Measurements from ENCODE around the gene HACD4. TPM values are rescaled to one million over a fixed set of nuclear protein-coding genes. Genes with fewer than 3 reads are reported as not detected.

HACD4 gene
- total RNA-seq, 1 donor from 2014 or later = 0.72 TPM

DNA sequence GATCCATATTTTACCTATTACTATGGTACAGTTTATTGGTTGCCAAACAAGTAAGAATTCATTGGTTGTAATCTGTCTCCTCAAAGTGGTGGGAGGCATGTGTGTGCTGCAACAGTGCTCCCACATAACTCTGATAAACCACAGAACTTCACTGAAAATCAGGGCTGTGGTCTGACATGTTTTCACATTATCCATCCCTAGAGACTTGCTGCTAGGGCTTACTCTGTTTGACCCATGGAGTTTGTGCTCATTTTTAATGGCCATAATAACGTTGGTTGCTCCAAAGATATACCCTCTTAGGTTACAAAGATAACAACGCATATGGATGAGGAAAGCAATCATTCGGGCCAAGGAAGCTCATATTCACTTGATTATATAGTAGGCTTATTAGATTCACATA is 37.0 kb downstream of the HACD4 start:
- Mint-ChIP-seq H3K4me3 (ENCODE audit: low read depth) (no peak overlapping the region), H3K27ac (no peak overlapping the region), H3K36me3 (ENCODE audit: insufficient read depth) (peaks cover 20% of the 10 kb centered on the region), H3K4me1 (ENCODE audit: low read depth) (no peaks in the 10 kb centered on the region), H3K9me3 (ENCODE audit: low read depth) (no peaks in the 10 kb centered on the region), H3K27me3 (no peaks in the 10 kb centered on the region)
- DNase-seq (ENCODE audit: low spot score, unreplicated experiment) = no peak
- TF ChIP-seq, protein P1, sequence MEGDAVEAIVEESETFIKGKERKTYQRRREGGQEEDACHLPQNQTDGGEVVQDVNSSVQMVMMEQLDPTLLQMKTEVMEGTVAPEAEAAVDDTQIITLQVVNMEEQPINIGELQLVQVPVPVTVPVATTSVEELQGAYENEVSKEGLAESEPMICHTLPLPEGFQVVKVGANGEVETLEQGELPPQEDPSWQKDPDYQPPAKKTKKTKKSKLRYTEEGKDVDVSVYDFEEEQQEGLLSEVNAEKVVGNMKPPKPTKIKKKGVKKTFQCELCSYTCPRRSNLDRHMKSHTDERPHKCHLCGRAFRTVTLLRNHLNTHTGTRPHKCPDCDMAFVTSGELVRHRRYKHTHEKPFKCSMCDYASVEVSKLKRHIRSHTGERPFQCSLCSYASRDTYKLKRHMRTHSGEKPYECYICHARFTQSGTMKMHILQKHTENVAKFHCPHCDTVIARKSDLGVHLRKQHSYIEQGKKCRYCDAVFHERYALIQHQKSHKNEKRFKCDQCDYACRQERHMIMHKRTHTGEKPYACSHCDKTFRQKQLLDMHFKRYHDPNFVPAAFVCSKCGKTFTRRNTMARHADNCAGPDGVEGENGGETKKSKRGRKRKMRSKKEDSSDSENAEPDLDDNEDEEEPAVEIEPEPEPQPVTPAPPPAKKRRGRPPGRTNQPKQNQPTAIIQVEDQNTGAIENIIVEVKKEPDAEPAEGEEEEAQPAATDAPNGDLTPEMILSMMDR (IDR thresholded peaks at IDR 0.05; ENCODE audit: unreplicated experiment) = no peak

DNA sequence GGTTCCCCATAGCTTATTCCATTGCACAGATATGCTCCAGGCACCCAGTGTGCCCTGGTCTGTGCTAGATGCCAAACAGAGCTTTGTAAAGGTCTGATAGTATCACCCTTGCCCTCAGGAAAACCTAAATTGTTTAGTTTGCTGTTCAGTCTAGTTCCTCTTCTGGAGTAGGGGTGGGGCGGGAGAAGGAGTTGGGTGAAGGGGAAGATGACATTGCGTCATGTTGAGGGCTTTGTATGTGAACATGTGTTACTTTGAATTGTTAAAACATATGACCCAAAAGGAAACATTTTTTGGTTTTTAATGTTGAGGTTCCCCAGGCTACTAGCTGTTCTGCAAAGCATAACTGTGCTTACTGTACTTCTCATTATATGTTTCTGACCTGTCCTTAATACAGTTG is 40.6 kb downstream of the HACD4 start:
- peaks cover 25% of the 10 kb centered on the region for H3K36me3 Mint-ChIP-seq (ENCODE audit: insufficient read depth)
- H3K9me3 Mint-ChIP-seq (ENCODE audit: low read depth) = no peaks in the 10 kb centered on the region
- no peak overlapping the region for H3K27ac Mint-ChIP-seq
- H3K27me3 Mint-ChIP-seq = no peaks in the 10 kb centered on the region
- TF ChIP-seq, protein P1 (IDR thresholded peaks at IDR 0.05; ENCODE audit: unreplicated experiment) = no peak
- DNase-seq (ENCODE audit: low spot score, unreplicated experiment) = no peak
- no peaks in the 10 kb centered on the region for H3K4me1 Mint-ChIP-seq (ENCODE audit: low read depth)
- no peak overlapping the region for H3K4me3 Mint-ChIP-seq (ENCODE audit: low read depth)

DNA sequence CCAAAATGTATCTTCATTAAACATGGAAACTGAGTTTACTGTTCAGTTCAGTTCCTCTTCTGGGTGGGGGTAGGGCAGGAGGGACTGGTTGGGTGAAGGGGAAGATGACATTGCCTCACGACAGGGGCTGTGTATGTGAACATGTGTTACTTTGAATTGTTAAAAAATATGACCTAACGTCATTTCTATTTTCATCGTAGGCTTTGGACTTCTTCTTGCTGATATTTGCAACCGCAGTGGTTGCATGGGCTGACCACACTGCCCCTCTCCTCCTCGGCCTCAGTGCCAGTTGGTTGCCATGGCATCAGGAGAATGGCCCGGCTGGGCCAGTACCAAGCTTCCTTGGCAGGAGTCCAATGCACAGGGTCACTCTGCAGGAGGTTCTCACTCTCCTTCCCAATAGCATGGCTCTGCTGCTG is 41.5 kb downstream of the HACD4 start:
- DNase-seq (ENCODE audit: low spot score, unreplicated experiment) = no peak
- no peaks in the 10 kb centered on the region for H3K4me1 Mint-ChIP-seq (ENCODE audit: low read depth)
- H3K4me3 Mint-ChIP-seq (ENCODE audit: low read depth) = no peak overlapping the region
- no peak overlapping the region for H3K27ac Mint-ChIP-seq
- H3K36me3 Mint-ChIP-seq (ENCODE audit: insufficient read depth) = peaks cover 26% of the 10 kb centered on the region
- no peaks in the 10 kb centered on the region for H3K9me3 Mint-ChIP-seq (ENCODE audit: low read depth)
- TF ChIP-seq, protein P1 (IDR thresholded peaks at IDR 0.05; ENCODE audit: unreplicated experiment) = no peak
- H3K27me3 Mint-ChIP-seq = no peaks in the 10 kb centered on the region

DNA sequence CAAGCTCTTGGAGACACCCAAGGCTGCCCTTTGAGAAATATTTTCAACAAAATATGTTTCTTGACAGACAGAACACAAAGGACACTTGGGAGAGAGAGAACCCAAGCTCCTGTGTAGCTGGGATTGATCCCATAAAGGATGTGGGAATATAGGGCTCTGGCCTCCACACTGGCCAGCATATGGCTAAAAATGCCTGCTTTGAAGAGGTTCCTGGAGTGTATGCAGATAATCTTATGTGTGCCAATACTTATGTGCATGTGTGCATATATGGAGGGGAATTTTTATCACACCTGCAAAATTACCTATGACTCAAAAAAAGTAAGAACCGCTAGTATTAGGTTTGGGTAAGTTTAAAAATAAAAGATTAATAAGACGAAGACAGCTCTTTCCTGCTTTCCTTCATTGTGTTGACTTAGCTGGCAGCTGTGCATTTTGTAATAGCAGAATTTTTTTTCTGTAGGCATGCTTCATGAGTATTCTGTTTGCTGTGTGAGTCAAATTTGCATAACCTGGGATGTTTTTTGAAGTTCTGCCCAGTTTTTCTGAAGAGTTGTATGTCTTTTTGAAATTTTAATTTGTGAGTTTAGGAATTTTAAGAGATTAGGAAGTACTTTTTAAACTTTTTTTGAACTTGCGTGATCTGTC is 42.6 kb downstream of the HACD4 start:
- Mint-ChIP-seq H3K4me3 (ENCODE audit: low read depth) (no peak overlapping the region), H3K27me3 (no peaks in the 10 kb centered on the region), H3K9me3 (ENCODE audit: low read depth) (no peaks in the 10 kb centered on the region), H3K4me1 (ENCODE audit: low read depth) (no peaks in the 10 kb centered on the region), H3K27ac (no peak overlapping the region), H3K36me3 (ENCODE audit: insufficient read depth) (peaks cover 22% of the 10 kb centered on the region)
- TF ChIP-seq, protein P1 (IDR thresholded peaks at IDR 0.05; ENCODE audit: unreplicated experiment) = no peak
- no peak for DNase-seq (ENCODE audit: low spot score, unreplicated experiment)

DNA sequence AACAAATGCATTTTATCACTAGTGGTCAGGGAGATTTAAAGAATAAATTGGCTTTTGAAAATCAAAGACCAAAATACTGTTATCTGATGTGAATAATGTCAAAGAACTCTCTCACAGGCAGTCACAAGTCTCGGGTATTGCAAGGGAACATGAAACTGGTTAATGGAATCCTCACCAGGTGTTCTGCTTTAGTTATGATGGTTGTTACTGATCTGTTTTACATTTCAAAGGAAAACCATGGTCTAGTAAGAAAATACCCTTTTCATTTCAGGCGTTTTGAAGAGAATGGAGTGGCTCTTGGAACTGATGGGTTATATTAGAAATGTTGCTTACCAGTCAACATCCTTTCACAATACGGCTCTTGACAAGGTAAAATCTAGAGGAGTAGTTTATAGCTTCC is 43.4 kb downstream of the HACD4 start:
- Mint-ChIP-seq H3K27me3 (no peaks in the 10 kb centered on the region), H3K4me3 (ENCODE audit: low read depth) (no peak overlapping the region), H3K9me3 (ENCODE audit: low read depth) (no peaks in the 10 kb centered on the region), H3K27ac (no peak overlapping the region), H3K4me1 (ENCODE audit: low read depth) (no peaks in the 10 kb centered on the region), H3K36me3 (ENCODE audit: insufficient read depth) (peaks cover 21% of the 10 kb centered on the region)
- no peak for DNase-seq (ENCODE audit: low spot score, unreplicated experiment)
- TF ChIP-seq, protein P1 (IDR thresholded peaks at IDR 0.05; ENCODE audit: unreplicated experiment) = no peak
